ENCODE measurements around the gene C1orf87. TPM values are rescaled to one million over a fixed set of nuclear protein-coding genes. Genes with fewer than 3 reads are reported as not detected.

Gene C1orf87
- total RNA-seq = not detected
- not detected for polyA plus RNA-seq

DNA sequence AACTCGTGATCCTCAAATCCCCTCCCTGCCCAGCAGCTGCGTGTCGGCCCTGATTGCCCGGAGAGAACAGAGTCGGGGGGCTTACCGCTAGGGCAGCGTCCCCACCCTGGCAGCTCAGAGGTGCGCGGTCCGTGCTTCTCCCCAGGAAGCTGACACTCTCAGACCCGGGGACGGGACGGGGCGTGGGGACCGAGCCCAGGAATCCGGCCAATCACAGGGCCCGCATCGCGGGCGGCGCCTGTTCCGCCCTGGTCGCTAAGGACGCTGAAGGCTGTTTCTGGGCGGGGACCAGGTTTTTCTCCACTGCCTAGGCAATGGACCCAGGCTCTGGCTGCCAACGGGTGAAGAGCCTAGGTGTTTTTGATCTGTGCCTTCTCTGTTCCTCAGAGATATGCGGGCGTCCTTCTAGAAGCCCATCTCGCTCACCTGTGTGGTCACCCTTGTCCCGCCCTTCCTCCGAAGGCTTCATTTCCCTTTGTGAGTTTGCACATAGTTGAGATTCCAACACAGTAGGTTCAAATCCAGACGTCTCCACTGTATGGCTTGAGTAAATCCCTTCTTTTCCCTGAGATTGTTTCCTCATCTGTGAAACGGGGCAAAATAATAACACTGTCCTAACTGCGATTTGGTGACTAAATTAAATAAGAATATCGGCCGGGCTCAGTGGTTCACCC lies at the start of gene C1orf87:
Gene C1orf87, minus strand, starts transcription at position 166 of the 674 bp plus-strand sequence. CDS start 1,127 bp downstream, outside the sequence.
- no peak for DNase-seq (ENCODE audit: extremely low spot score)
- 18% methylated on average over 36 of the region's 36 CpGs for WGBS
- Histone ChIP-seq H3K4me3 (ENCODE audit: low read depth, low read length) (no peak within 1 kb of the TSS), H3K27ac (ENCODE audit: low read depth) (no peak within 1 kb of the TSS), H3K4me1 (ENCODE audit: insufficient read depth) (no peaks in the 10 kb centered on the region), H3K36me3 (ENCODE audit: insufficient read depth) (no peaks in the 10 kb centered on the region)

DNA sequence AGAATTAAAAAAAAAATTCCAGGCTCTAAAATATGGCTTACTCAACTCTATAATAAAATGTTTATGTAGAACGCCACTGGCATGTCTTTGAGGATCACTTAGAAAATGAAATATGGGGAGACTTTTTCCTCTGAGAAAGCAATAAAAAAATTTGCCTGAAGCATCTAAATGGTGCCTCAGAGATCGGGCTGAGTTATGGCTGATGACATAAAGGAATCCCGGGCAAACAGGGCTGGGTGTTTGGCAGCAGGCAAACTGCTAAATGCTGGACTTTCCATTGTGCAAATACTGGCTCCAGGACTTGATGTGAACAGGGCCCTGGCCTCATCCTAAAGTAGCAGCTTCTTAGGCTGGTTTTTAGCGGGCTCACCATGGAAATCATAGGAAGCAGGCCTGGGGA lies 44.5 kb upstream of the C1orf87 start:
- Histone ChIP-seq H3K4me1 (ENCODE audit: insufficient read depth) (no peaks in the 10 kb centered on the region), H3K27ac (ENCODE audit: low read depth) (no peak overlapping the region), H3K36me3 (ENCODE audit: insufficient read depth) (no peaks in the 10 kb centered on the region), H3K4me3 (ENCODE audit: low read depth, low read length) (no peak overlapping the region)
- 30% methylated on average over 4 of the region's 4 CpGs for WGBS
- DNase-seq (ENCODE audit: extremely low spot score) = no peak

DNA sequence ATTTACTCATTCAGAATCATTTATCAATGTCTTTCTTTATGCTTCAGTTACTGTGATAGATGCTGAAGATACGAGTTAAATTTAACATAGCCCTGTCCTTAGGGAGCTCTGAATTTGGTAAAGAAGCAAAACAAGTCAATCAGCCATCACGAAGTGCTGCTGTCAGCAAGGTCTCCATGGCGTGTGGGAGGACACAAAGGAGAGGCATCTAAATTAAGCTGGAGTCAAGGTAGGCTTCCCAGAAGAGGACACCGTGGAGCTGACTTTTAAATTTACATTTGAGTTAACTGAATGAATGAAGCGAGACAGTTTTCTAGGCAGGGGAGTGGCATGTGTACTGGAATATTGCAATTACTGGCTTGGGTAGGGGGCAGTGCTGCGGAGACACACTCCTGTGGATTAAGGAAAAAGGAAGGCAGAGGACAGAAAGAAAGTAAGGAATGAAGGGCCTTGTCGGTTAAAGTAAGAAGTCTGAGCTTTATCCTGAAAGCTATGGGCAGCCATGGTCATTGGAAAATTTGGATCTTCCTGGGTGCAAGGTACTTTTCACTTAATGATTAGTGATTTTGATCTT lies 41.3 kb upstream of the C1orf87 start:
- Histone ChIP-seq H3K4me3 (ENCODE audit: low read depth, low read length) (no peak overlapping the region), H3K36me3 (ENCODE audit: insufficient read depth) (no peaks in the 10 kb centered on the region), H3K4me1 (ENCODE audit: insufficient read depth) (no peaks in the 10 kb centered on the region), H3K27ac (ENCODE audit: low read depth) (no peak overlapping the region)
- 78% methylated on average over 7 of the region's 7 CpGs for WGBS
- no peak for DNase-seq (ENCODE audit: extremely low spot score)

GRCh38 chr1:60113596-60113995 lies 40.0 kb upstream of the C1orf87 start:
- DNase-seq (ENCODE audit: extremely low spot score) = no peak
- Histone ChIP-seq H3K36me3 (ENCODE audit: insufficient read depth) (no peaks in the 10 kb centered on the region), H3K27ac (ENCODE audit: low read depth) (no peak overlapping the region), H3K4me3 (ENCODE audit: low read depth, low read length) (no peak overlapping the region), H3K4me1 (ENCODE audit: insufficient read depth) (no peaks in the 10 kb centered on the region)
- WGBS = 87% methylated on average over 1 of the region's 1 CpG

GRCh38 chr1:60113028-60113427 lies 39.5 kb upstream of the C1orf87 start:
- Histone ChIP-seq H3K4me1 (ENCODE audit: insufficient read depth) (no peaks in the 10 kb centered on the region), H3K27ac (ENCODE audit: low read depth) (no peak overlapping the region), H3K4me3 (ENCODE audit: low read depth, low read length) (no peak overlapping the region), H3K36me3 (ENCODE audit: insufficient read depth) (no peaks in the 10 kb centered on the region)
- DNase-seq (ENCODE audit: extremely low spot score) = no peak
- 97% methylated on average over 2 of the region's 2 CpGs for WGBS

DNA sequence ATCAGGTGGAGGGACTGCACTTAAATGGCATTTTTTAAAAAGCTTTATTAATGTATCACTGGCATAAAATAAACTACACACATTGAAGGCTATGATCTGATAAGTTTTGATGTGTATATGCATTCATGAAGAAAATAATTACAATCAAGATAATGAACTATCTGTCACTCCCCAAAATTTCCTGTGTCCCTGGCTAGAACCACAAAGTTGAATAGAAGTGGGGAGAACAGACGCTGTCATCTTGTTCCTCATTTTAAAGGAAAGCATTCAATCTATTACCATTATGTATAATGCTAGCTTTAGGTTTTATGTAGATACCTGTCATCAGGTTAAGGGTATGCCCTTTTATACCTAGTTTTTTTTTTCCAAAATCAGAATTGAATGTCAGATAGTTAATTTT lies 38.1 kb upstream of the C1orf87 start:
- Histone ChIP-seq H3K27ac (ENCODE audit: low read depth) (no peak overlapping the region), H3K4me1 (ENCODE audit: insufficient read depth) (no peaks in the 10 kb centered on the region), H3K4me3 (ENCODE audit: low read depth, low read length) (no peak overlapping the region), H3K36me3 (ENCODE audit: insufficient read depth) (no peaks in the 10 kb centered on the region)
- 74% methylated on average over 1 of the region's 1 CpG for WGBS
- no peak for DNase-seq (ENCODE audit: extremely low spot score)

GRCh38 chr1:60111118-60111517 lies 37.5 kb upstream of the C1orf87 start:
- Histone ChIP-seq H3K27ac (ENCODE audit: low read depth) (no peak overlapping the region), H3K36me3 (ENCODE audit: insufficient read depth) (no peaks in the 10 kb centered on the region), H3K4me3 (ENCODE audit: low read depth, low read length) (no peak overlapping the region), H3K4me1 (ENCODE audit: insufficient read depth) (no peaks in the 10 kb centered on the region)
- WGBS = 98% methylated on average over 2 of the region's 2 CpGs
- no peak for DNase-seq (ENCODE audit: extremely low spot score)

GRCh38 chr1:60108196-60108595 lies 34.6 kb upstream of the C1orf87 start:
- 41% methylated on average over 3 of the region's 3 CpGs for WGBS
- no peaks in the 10 kb centered on the region for H3K4me1 ChIP-seq (ENCODE audit: insufficient read depth)
- H3K36me3 ChIP-seq (ENCODE audit: insufficient read depth) = no peaks in the 10 kb centered on the region
- no peak overlapping the region for H3K27ac ChIP-seq (ENCODE audit: low read depth)
- DNase-seq (ENCODE audit: extremely low spot score) = no peak
- H3K4me3 ChIP-seq (ENCODE audit: low read depth, low read length) = no peak overlapping the region

- no peak for DNase-seq (ENCODE audit: extremely low spot score)
- 57% methylated on average over 2 of the region's 2 CpGs for WGBS
Measured at GRCh38 chr1:60103186-60103585, 29.6 kb upstream of the C1orf87 start.

DNA sequence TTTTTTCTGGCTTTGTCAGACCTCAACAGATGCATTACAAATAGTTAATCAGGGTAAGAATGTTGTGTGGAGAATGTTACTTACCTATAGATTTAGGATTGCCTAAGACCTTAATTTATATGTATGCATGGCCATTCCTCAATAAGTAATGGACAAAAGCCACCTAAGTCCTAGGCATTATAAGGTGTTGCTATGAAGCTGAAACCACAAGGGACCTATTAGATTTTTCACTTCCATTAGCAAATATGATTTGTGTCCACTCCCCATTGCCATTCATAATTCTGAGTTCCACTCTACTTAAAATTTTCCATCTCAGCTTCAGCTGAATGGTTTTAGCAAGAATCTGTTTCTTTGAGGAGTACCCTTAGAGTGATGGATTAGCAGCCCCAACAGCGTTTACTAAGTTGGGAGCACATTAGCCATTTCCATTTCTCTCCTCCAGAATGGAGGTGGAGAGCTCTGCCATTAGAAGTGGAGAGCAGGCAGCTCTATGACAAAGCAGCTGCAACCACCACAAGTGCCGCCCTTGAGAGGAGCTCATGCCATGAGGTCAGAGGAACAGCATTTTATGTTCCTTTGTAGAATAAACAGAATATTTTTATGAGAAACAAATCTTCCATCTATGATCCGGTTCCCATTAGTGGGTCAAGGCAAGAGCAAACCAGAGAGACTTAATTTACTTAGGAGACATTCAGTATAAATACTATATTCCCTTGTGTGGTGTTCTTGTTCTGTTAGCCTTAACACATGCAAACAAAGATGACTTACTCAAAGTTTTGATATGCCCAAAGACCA lies 28.9 kb upstream of the C1orf87 start:
- H3K36me3 ChIP-seq (ENCODE audit: insufficient read depth) = no peaks in the 10 kb centered on the region
- DNase-seq (ENCODE audit: extremely low spot score) = no peak
- no peaks in the 10 kb centered on the region for H3K4me1 ChIP-seq (ENCODE audit: insufficient read depth)
- H3K27ac ChIP-seq (ENCODE audit: low read depth) = no peak overlapping the region
- no peak overlapping the region for H3K4me3 ChIP-seq (ENCODE audit: low read depth, low read length)
- 60% methylated on average over 3 of the region's 3 CpGs for WGBS

More at GRCh38 chr1:60103186-60103585, 29.6 kb upstream of the C1orf87 start:
- Histone ChIP-seq H3K27ac (ENCODE audit: low read depth) (no peak overlapping the region), H3K4me1 (ENCODE audit: insufficient read depth) (no peaks in the 10 kb centered on the region), H3K36me3 (ENCODE audit: insufficient read depth) (no peaks in the 10 kb centered on the region), H3K4me3 (ENCODE audit: low read depth, low read length) (no peak overlapping the region)

- Histone ChIP-seq H3K4me1 (ENCODE audit: insufficient read depth) (no peaks in the 10 kb centered on the region), H3K4me3 (ENCODE audit: low read depth, low read length) (no peak overlapping the region), H3K36me3 (ENCODE audit: insufficient read depth) (no peaks in the 10 kb centered on the region), H3K27ac (ENCODE audit: low read depth) (no peak overlapping the region)
- 83% methylated on average over 2 of the region's 2 CpGs for WGBS
- no peak for DNase-seq (ENCODE audit: extremely low spot score)
Measured at GRCh38 chr1:60101516-60101915, 27.9 kb upstream of the C1orf87 start.

DNA sequence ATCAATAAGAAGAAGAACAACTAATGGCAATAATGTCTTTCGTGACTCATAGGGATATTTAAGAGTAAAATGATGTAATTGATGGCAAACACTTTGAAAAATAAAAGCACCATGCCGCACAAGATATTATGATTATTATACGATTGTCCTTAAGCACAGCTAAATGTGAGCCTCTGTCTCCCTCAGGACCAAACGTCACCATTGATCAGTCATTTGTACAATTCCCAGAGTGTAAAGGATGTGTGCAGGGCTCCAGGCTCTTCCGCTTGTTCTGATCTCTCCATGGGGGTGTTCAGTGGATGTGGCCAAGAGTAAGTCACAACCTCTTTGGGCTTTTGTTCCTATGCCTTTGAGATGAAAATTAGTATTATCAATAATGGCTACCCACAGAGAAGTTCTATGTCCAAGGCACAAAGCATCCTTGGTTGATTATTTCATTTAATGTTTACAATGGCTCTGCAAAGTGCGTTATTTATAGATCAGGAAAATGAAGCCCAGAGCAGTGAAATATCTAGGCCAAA lies 17.7 kb upstream of the C1orf87 start:
- no peak for DNase-seq (ENCODE audit: extremely low spot score)
- 88% methylated on average over 6 of the region's 6 CpGs for WGBS
- no peaks in the 10 kb centered on the region for H3K36me3 ChIP-seq (ENCODE audit: insufficient read depth)
- H3K4me1 ChIP-seq (ENCODE audit: insufficient read depth) = no peaks in the 10 kb centered on the region
- no peak overlapping the region for H3K27ac ChIP-seq (ENCODE audit: low read depth)
- H3K4me3 ChIP-seq (ENCODE audit: low read depth, low read length) = no peak overlapping the region

- Histone ChIP-seq H3K36me3 (ENCODE audit: insufficient read depth) (no peaks in the 10 kb centered on the region), H3K27ac (ENCODE audit: low read depth) (no peak overlapping the region), H3K4me3 (ENCODE audit: low read depth, low read length) (no peak overlapping the region), H3K4me1 (ENCODE audit: insufficient read depth) (no peaks in the 10 kb centered on the region)
- WGBS = 56% methylated on average over 2 of the region's 2 CpGs
- DNase-seq (ENCODE audit: extremely low spot score) = no peak
Measured at GRCh38 chr1:60090655-60091054, 17.1 kb upstream of the C1orf87 start.

All from urinary bladder (tissue), 4 donors.